ENCODE data around the gene LIN7C. TPM values are rescaled to one million over a fixed set of nuclear protein-coding genes. Genes with fewer than 3 reads are reported as not detected.

The LIN7C gene
- total RNA-seq, 4 donors from 2014 or later, result 26.4 to 41.2 (median 34.6) TPM

GRCh38 chr11:27545946-27546345, 39.4 kb upstream of the LIN7C start:
- no peaks in the 10 kb centered on the region for H3K9me3 ChIP-seq
- no peak for TF ChIP-seq POLR2A (IDR thresholded peaks at IDR 0.05)
- TF ChIP-seq, protein P1, sequence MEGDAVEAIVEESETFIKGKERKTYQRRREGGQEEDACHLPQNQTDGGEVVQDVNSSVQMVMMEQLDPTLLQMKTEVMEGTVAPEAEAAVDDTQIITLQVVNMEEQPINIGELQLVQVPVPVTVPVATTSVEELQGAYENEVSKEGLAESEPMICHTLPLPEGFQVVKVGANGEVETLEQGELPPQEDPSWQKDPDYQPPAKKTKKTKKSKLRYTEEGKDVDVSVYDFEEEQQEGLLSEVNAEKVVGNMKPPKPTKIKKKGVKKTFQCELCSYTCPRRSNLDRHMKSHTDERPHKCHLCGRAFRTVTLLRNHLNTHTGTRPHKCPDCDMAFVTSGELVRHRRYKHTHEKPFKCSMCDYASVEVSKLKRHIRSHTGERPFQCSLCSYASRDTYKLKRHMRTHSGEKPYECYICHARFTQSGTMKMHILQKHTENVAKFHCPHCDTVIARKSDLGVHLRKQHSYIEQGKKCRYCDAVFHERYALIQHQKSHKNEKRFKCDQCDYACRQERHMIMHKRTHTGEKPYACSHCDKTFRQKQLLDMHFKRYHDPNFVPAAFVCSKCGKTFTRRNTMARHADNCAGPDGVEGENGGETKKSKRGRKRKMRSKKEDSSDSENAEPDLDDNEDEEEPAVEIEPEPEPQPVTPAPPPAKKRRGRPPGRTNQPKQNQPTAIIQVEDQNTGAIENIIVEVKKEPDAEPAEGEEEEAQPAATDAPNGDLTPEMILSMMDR (IDR thresholded peaks at IDR 0.05), result no peak
- H3K4me3 ChIP-seq, result no peak overlapping the region
- no peaks in the 10 kb centered on the region for H3K27me3 ChIP-seq
- no peak overlapping the region for H3K27ac ChIP-seq
- no peaks in the 10 kb centered on the region for H3K4me1 ChIP-seq
- H3K36me3 ChIP-seq, result no peaks in the 10 kb centered on the region
- no peak for DNase-seq

- no peak for DNase-seq
- Histone ChIP-seq H3K4me1 (no peaks in the 10 kb centered on the region), H3K9me3 (no peaks in the 10 kb centered on the region), H3K27me3 (no peaks in the 10 kb centered on the region), H3K36me3 (no peaks in the 10 kb centered on the region), H3K27ac (no peak overlapping the region), H3K4me3 (no peak overlapping the region)
- TF ChIP-seq, protein P1 (IDR thresholded peaks at IDR 0.05), result no peak
- no peak for TF ChIP-seq POLR2A (IDR thresholded peaks at IDR 0.05)
Measured at GRCh38 chr11:27545035-27545434, 38.5 kb upstream of the LIN7C start.

- Histone ChIP-seq H3K9me3 (no peaks in the 10 kb centered on the region), H3K36me3 (no peaks in the 10 kb centered on the region), H3K27ac (no peak overlapping the region), H3K4me3 (no peak overlapping the region), H3K27me3 (no peaks in the 10 kb centered on the region), H3K4me1 (no peaks in the 10 kb centered on the region)
- TF ChIP-seq, protein P1 (IDR thresholded peaks at IDR 0.05), result no peak
- TF ChIP-seq POLR2A (IDR thresholded peaks at IDR 0.05), result no peak
- no peak for DNase-seq
Measured at GRCh38 chr11:27541790-27542189, 35.2 kb upstream of the LIN7C start.

DNA sequence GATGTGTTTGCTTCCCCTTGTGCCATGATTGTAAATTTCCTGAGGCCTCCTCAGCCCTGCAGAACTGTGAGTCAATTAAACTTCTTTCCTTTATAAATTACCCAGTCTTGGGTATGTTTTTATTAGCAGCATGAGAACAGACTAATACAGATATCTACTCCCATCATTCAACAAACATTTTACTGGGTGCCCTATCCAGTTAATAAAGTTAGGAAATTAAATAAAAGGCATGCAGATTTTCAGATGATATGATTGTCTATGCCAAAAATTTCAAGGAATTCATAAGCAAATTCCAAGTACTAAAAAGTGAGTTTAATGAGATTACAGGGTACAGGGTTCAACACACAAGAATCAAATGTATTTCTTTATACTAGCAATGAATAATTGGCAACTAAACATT, 33.5 kb upstream of the LIN7C start:
- no peaks in the 10 kb centered on the region for H3K4me1 ChIP-seq
- no peaks in the 10 kb centered on the region for H3K27me3 ChIP-seq
- no peaks in the 10 kb centered on the region for H3K36me3 ChIP-seq
- no peak overlapping the region for H3K27ac ChIP-seq
- no peak overlapping the region for H3K4me3 ChIP-seq
- TF ChIP-seq POLR2A (IDR thresholded peaks at IDR 0.05), result no peak
- TF ChIP-seq, protein P1 (IDR thresholded peaks at IDR 0.05), result no peak
- no peaks in the 10 kb centered on the region for H3K9me3 ChIP-seq
- no peak for DNase-seq

- no peaks in the 10 kb centered on the region for H3K27me3 ChIP-seq
- no peak overlapping the region for H3K4me3 ChIP-seq
- no peak for TF ChIP-seq POLR2A (IDR thresholded peaks at IDR 0.05)
- TF ChIP-seq, protein P1 (IDR thresholded peaks at IDR 0.05), result no peak
- no peaks in the 10 kb centered on the region for H3K36me3 ChIP-seq
- no peak overlapping the region for H3K27ac ChIP-seq
- no peak for DNase-seq
- H3K4me1 ChIP-seq, result no peaks in the 10 kb centered on the region
- no peaks in the 10 kb centered on the region for H3K9me3 ChIP-seq
Measured at GRCh38 chr11:27535103-27535502, 28.5 kb upstream of the LIN7C start.
